GM18867 (cell line): Measurements from ENCODE around the gene MAEA.
"Not testable (repeated sequence)": the region's sequence is repeated elsewhere in the genome, so short reads cannot be mapped to it uniquely, and the experiment has no call there.

Experiments
- ATAC-seq: cut with Tn5 transposase; IDR thresholded peaks from one replicate; pipeline ENCODE4 v1.9.1; 2021; ENCODE audit warnings: mild to moderate bottlenecking, moderate library complexity; ENCODE audit not compliant: unreplicated experiment

MAEA gene

GRCh38 chr4:1333256-1333655 is 43.6 kb downstream of the MAEA start:
- ATAC-seq, result no peak

GRCh38 chr4:1333851-1334578 is 44.3 kb downstream of the MAEA start:
- ATAC-seq, result not testable (repeated sequence)

- ATAC-seq, result no peak
Observed at GRCh38 chr4:1334579-1334895, 44.8 kb downstream of the MAEA start.

GRCh38 chr4:1335193-1335883 is 45.6 kb downstream of the MAEA start:
- not testable (repeated sequence) for ATAC-seq

GRCh38 chr4:1336088-1336491 is 46.4 kb downstream of the MAEA start:
- ATAC-seq, result no peak

- no peak for ATAC-seq
Observed at GRCh38 chr4:1337376-1337831, 47.7 kb downstream of the MAEA start.

- no peak for ATAC-seq
Observed at GRCh38 chr4:1337951-1338751, 48.5 kb downstream of the MAEA start.

- no peak for ATAC-seq
Observed at GRCh38 chr4:1338752-1339414, 49.2 kb downstream of the MAEA start.

GRCh38 chr4:1339489-1339888 is 49.8 kb downstream of the MAEA start:
- no peak for ATAC-seq

GRCh38 chr4:1340181-1340747 is 50.6 kb downstream of the MAEA start:
- ATAC-seq, result no peak

- ATAC-seq, result no peak
Observed at GRCh38 chr4:1340861-1341260, 51.2 kb downstream of the MAEA start.

GRCh38 chr4:1342003-1342402 is 52.3 kb downstream of the MAEA start:
- ATAC-seq, result no peak

GRCh38 chr4:1344696-1345095 is 55.0 kb downstream of the MAEA start:
- no peak for ATAC-seq

- ATAC-seq, result peak; percentile 7
Observed at GRCh38 chr4:1345903-1346780, 56.5 kb downstream of the MAEA start.

GRCh38 chr4:1346781-1347409 is 57.2 kb downstream of the MAEA start, which contains the start of gene UVSSA:
Gene UVSSA, plus strand, starts transcription at chr4:1347208. Its CDS starts 884 bp downstream, at chr4:1348092.
- peak; percentile 93 for ATAC-seq

GRCh38 chr4:1347410-1347864 is 57.7 kb downstream of the MAEA start:
- ATAC-seq, result peak; percentile 29

GRCh38 chr4:1348014-1348513 is 58.4 kb downstream of the MAEA start:
- no peak for ATAC-seq

GRCh38 chr4:1348746-1349145 is 59.1 kb downstream of the MAEA start:
- ATAC-seq, result no peak
